Stimulated activated CD4-positive, alpha-beta T cell treated with anti-CD3 and anti-CD28 coated beads, Interleukin-1b, Interleukin-23, amount 100 ng/mL, for 4 hours (primary cell): ENCODE data around the gene TRIM2.

Experiments used
- DNase-seq, 2 donors: peaks; one replicate each; pipeline ENCODE4 v3.0.0-alpha.2; 2020; ENCODE audit warnings: low read depth in 2 of 2

TRIM2 gene

DNA sequence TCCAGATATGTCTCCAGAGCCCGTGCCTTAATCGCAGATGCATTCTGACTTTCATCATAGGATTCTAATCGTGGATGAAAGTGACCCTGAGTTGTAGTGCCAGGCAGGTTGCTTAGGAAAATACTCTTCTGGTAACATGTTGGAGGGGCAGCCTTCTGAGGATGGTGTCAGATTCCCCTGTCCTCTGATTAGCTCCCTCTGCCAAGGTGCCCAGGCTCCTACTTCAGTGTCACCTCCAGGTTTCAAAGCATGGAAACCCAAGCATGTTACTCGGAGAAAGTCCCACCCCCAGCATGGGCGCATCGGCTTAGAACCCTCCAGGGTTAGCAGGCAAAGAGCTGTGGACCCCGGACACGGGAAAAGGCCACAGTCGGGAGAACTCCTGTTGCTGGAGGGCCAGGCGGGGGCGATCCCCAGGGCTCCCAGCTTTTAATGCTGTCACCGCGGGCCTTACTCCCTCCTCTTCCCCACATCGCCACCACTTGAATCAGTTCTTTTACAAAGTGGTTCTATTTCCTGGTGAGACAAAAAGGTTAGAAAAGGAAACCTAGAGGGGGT lies 44.5 kb downstream of the TRIM2 start:
- DNase-seq: no peak

GRCh38 chr4:153249199-153250041 lies 45.2 kb downstream of the TRIM2 start:
- peak; percentile 78 to 85 for DNase-seq

GRCh38 chr4:153252122-153252521 lies 47.9 kb downstream of the TRIM2 start:
- DNase-seq: no peak

DNA sequence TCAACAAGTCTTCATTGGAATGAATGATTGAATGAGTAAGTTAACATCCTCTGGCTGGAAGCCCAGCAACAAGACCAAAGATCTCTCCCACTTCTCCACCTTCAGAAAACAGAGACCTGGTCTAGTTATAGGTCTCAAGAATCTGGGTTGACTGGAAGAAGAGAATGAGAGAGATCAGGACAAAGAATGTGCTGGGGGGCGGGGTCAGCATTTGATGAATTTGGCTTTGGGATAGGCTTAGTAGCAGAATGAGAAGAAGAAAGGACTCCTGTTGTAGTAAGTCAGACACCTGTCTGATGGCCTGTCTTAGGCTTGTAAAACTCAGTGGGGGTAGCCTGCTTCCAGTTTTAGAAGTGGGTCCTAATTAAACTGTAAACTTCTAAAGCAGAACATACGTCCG lies 51.0 kb downstream of the TRIM2 start:
- no peak for DNase-seq

GRCh38 chr4:153257151-153257620 lies 52.9 kb downstream of the TRIM2 start:
- DNase-seq: no peak

DNA sequence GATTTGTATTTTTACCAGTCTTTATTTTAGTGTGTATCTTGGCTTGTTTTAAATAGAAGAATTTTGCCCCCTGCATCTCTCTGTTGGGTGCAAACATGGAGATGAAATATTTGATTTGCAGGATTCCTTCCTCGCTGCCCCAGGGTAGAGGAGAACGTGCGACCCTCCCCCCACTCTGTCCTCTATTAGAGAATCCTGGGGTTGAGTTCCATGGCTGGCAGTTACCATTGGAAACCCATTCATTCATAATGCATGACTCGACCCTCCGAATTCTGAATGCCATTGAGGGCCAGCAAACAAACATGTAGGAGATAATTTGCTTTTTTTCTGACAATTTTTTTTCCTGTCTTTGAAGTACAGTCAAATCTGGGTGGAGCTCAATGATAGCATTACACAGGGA lies 53.7 kb downstream of the TRIM2 start:
- no peak for DNase-seq

GRCh38 chr4:153258750-153259149 lies 54.5 kb downstream of the TRIM2 start:
- no peak for DNase-seq

DNA sequence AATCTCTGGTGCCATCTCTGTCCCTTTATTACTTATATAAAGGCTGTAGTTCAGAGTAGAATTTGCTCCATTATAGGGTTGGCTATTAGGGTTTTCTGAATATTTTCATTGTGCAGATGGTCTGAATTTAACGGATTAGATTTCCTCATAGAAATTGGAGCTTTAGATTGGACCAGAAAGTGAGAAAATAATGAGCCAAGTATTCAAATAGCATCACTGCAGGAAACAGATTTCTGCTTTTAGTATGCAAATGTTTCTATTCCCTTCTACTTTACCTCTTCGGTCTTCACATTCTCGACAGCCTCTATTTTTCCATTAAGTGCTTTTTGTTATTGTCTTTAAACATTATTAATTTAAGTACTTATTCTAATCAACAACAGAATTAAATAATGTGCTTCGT lies 55.4 kb downstream of the TRIM2 start:
- DNase-seq: no peak

GRCh38 chr4:153260132-153260531 lies 55.9 kb downstream of the TRIM2 start:
- DNase-seq: no peak

- DNase-seq: no peak
Measured at GRCh38 chr4:153260553-153261300, 56.5 kb downstream of the TRIM2 start.

GRCh38 chr4:153261461-153261860 lies 57.2 kb downstream of the TRIM2 start:
- no peak for DNase-seq

DNA sequence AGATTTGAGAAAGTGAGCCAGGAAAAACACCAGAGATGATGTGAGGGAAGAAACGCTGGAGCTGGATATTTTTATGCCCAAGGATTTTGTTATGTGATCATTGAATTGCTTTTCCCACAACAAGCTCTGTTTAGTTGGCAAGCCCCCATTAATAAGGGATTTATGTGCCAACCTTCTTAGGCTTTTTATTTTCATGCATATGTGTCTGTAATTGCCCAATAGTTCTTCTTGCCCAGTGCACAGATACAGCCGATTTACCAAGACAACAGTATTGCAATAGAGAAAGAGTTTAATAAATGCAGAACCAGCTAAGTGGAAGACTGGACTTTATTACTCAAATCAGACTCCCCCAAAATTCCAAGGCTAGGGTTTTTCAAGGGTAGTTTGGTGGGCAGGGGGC lies 57.7 kb downstream of the TRIM2 start:
- DNase-seq: no peak

DNA sequence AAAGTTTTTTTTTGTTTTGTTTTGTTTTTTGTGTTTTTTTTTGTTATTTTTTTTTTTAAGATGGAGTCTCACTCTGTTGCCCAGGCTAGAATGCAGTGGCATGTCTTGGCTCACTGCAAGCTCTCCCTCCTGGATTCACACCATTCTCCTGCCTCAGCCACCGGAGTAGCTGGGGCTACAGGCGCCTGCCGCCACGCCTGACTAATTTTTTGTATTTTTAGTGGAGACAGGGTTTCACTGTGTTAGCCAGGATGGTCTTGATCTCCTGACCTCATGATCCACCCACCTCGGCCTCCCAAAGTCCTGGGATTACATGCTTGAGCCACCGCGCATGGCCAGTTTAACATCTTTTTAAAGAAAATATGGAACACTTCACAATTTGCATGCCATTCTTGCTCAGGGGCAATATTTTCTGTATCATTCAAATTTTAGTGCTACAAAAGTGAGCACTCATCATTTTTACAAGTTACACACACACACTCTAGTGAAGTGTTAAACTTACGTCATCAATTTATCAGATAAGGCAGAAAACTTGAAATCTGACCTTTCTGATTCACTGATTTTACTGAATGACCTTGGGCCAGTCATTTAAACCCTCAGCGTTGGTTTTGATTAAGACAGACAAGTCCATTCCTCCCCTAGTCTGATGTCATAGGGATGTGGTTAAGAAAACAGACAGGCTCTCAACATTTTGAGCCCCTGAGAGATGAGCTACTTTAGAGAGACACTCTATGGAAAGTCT lies 61.2 kb downstream of the TRIM2 start:
- no peak for DNase-seq

DNA sequence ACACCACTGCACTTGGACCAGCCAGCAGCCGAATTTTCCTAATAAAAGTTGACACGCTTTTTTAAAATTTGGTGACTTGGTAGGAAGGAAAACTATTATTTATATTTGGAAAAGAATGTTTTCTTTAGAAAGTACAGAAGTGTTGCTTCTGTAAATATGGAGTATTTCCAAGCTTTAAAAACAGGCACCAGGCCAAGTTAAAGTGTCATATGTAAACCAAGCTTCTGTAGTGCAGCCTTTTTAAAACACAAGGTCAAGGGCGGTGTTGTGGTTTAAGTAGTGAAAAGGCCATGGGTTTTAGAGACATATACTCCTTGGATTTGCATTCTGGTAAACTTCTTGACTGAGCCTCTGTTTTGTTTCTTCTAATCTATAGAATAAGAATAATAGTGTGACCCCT lies 62.7 kb downstream of the TRIM2 start:
- DNase-seq: no peak

GRCh38 chr4:153267890-153268289 lies 63.6 kb downstream of the TRIM2 start:
- DNase-seq: no peak

DNA sequence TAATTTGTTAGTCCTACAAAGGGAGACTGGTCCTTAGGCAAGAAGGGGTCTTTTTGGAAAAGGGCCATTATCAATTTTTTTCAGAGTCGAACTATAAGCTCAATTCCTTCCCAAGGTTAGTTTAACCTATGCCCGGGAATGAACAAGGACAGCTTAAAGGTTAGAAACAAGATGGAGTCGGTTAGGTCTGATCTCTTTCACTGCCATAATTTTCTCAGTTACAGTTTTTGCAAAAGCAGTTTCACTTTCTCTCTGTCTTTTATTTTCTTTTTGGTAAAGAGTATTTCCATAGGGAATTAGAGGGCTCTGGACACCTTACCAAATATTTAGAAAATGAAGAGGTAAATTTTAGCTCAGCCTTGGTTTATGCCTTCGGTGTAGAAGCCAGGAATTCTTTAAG lies 64.1 kb downstream of the TRIM2 start:
- DNase-seq: no peak

GRCh38 chr4:153269218-153269990 lies 65.2 kb downstream of the TRIM2 start:
- DNase-seq: no peak

- DNase-seq: no peak
Measured at GRCh38 chr4:153270361-153270760, 66.1 kb downstream of the TRIM2 start.

GRCh38 chr4:153271820-153272219 lies 67.6 kb downstream of the TRIM2 start:
- DNase-seq: no peak

DNA sequence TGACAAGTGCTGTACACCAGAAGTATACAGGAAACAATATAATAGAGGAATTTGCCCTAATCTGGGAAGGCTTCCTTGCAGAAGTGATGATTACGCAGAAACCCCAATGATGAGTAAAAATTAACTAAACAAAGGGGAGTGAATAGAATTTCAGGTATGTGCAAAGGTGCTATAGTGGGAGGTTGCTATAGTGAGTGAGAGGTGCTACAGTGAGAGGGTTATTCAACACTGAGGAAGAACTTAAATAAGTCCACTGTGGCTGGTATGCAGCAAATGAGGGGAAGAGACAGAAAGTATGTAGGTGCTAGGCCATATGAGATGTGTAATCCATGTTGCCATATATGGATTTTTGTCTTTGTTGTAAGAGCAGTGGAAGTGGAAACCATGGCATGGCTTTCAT lies 69.5 kb downstream of the TRIM2 start:
- DNase-seq: no peak

DNA sequence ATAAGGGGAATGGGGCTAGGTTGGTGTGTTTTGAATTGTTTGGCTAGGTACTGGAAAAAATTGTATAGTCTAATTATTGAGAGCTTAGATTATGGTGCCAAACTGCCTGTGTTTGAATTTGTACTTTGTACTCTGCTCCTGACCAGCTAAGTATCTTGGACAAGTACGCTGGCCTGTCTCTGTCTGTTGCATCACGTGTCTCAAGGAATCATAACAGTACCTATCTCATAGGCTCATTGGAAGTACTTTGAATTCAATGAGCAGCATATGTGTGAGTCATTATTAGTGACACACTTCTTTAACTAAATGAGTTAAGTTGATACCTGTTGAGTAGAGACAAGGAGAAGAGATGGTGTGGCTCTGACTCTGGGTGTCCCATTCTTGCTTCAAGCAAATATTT lies 70.7 kb downstream of the TRIM2 start:
- no peak for DNase-seq
